Upper lobe of left lung (tissue), 4 donors: ENCODE data around the gene MEPE.

Source experiments
- POLR2A ChIP-seq, 4 donors: fragments of 450-650 bp; IDR thresholded peaks; one replicate each; pipeline ENCODE4 v1.5.1; 2016 to 2017; ENCODE audit warnings: antibody characterized with exemption in 4 of 4, mild to moderate bottlenecking in 2 of 4
- TF ChIP-seq, protein P1 (sequence below), 6 experiments: fragments of 450-650 bp in 4 of 6; fragments of 200-600 bp in 2 of 6; sonication (generic) in 2 of 6; IDR thresholded peaks; one replicate each; pipeline ENCODE4 v1.5.1; 2016 to 2019; ENCODE audit warnings: antibody characterized with exemption in 6 of 6

DNA sequence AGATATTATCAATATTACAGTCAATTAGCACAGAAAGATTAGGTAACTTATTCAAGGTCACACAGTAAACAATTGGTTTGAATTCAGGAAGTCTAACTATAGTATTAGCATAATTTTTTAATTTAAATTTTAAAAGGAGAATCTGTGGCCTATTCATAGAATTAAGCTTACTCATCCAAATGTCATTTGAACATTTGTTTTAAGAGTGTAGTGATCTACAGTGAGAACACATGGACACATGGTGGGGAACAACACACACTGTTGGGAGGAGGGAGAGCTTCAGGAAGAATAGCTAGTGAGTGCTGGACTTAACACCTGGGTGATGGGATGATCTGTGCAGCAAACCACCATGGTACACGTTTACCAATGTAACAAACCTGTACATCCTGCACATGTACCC is 48.3 kb downstream of the MEPE start:
- no peak for TF ChIP-seq POLR2A (IDR thresholded peaks at IDR 0.05)
- TF ChIP-seq, protein P1, sequence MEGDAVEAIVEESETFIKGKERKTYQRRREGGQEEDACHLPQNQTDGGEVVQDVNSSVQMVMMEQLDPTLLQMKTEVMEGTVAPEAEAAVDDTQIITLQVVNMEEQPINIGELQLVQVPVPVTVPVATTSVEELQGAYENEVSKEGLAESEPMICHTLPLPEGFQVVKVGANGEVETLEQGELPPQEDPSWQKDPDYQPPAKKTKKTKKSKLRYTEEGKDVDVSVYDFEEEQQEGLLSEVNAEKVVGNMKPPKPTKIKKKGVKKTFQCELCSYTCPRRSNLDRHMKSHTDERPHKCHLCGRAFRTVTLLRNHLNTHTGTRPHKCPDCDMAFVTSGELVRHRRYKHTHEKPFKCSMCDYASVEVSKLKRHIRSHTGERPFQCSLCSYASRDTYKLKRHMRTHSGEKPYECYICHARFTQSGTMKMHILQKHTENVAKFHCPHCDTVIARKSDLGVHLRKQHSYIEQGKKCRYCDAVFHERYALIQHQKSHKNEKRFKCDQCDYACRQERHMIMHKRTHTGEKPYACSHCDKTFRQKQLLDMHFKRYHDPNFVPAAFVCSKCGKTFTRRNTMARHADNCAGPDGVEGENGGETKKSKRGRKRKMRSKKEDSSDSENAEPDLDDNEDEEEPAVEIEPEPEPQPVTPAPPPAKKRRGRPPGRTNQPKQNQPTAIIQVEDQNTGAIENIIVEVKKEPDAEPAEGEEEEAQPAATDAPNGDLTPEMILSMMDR (IDR thresholded peaks at IDR 0.05) = no peak
